Fibroblast of skin of right biceps (primary cell): Measurements from ENCODE around the gene SLC25A17.
"Not testable (repeated sequence)": the region's sequence is repeated elsewhere in the genome, so short reads cannot be mapped to it uniquely, and the experiment has no call there.

Experiments used
- DNase-seq: peaks from one replicate; pipeline ENCODE4 v3.0.0-alpha.2; 2013

SLC25A17 gene

GRCh38 chr22:40751250-40751649 lies 67.9 kb downstream of the SLC25A17 start:
- DNase-seq = no peak

- no peak for DNase-seq
Measured at GRCh38 chr22:40749829-40750228, 69.3 kb downstream of the SLC25A17 start.

GRCh38 chr22:40748388-40749355 lies 70.5 kb downstream of the SLC25A17 start:
- no peak for DNase-seq

- no peak for DNase-seq
Measured at GRCh38 chr22:40747361-40747760, 71.8 kb downstream of the SLC25A17 start.

GRCh38 chr22:40746428-40747220 lies 72.5 kb downstream of the SLC25A17 start:
- DNase-seq = no peak

GRCh38 chr22:40743768-40744167 lies 75.4 kb downstream of the SLC25A17 start:
- DNase-seq = no peak

- no peak for DNase-seq
Measured at GRCh38 chr22:40741116-40741515, 78.0 kb downstream of the SLC25A17 start.

- DNase-seq = no peak
Measured at GRCh38 chr22:40739721-40740120, 79.4 kb downstream of the SLC25A17 start.

- DNase-seq = no peak
Measured at GRCh38 chr22:40733919-40734318, 85.2 kb downstream of the SLC25A17 start.

- no peak for DNase-seq
Measured at GRCh38 chr22:40732999-40733292, 86.2 kb downstream of the SLC25A17 start.

- no peak for DNase-seq
Measured at GRCh38 chr22:40729284-40729683, 89.9 kb downstream of the SLC25A17 start.

- peak; percentile 55 for DNase-seq
Measured at GRCh38 chr22:40728731-40729189, 90.4 kb downstream of the SLC25A17 start.

- DNase-seq = no peak
Measured at GRCh38 chr22:40727964-40728615, 91.1 kb downstream of the SLC25A17 start.

GRCh38 chr22:40727070-40727963 lies 91.8 kb downstream of the SLC25A17 start:
- DNase-seq = no peak

- no peak for DNase-seq
Measured at GRCh38 chr22:40726514-40726913, 92.6 kb downstream of the SLC25A17 start.

- no peak for DNase-seq
Measured at GRCh38 chr22:40723396-40723933, 95.7 kb downstream of the SLC25A17 start.

- DNase-seq = peak; percentile 78
Measured at GRCh38 chr22:40721266-40721665, 97.9 kb downstream of the SLC25A17 start.

- peak; percentile 66 for DNase-seq
Measured at GRCh38 chr22:40720538-40721256, 98.4 kb downstream of the SLC25A17 start.

GRCh38 chr22:40720156-40720537 lies 99.0 kb downstream of the SLC25A17 start:
- DNase-seq = not testable (repeated sequence)
